Measurements from ENCODE around the gene SGPP2. TPM values are rescaled to one million over a fixed set of nuclear protein-coding genes. Genes with fewer than 3 reads are reported as not detected.

SGPP2 gene
- total and polyA plus RNA-seq, 10 donors, result 0.13 to 3.1 (median 1.9) TPM

DNA sequence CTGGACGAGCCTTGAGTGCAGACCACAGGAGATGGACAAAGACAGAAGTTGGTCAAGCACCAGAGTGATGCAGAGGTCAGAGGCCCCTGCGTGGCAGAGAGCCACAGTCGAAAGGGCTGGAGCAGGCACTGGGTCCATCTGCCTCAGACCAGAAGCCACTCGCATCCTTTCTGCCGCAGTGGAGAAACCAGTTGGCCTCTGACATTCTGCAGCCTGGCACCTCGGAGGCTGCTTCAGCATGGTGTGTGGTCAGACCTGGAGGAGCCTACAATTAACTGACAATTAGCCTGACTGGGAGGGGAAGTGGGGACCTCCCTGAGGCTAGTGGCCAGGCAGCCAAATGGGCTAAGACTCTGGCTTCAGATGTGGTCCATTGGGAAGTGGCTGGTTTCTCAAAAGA lies 111.1 kb downstream of the SGPP2 start:
- WGBS, 5 donors, result 75 to 81% (median 79%) methylated on average over 6 of the region's 6 CpGs
- TF ChIP-seq POLR2A (IDR thresholded peaks at IDR 0.05) (no peak), POLR2AphosphoS5 (IDR thresholded peaks at IDR 0.05) (no peak)
- TF ChIP-seq, protein P1, sequence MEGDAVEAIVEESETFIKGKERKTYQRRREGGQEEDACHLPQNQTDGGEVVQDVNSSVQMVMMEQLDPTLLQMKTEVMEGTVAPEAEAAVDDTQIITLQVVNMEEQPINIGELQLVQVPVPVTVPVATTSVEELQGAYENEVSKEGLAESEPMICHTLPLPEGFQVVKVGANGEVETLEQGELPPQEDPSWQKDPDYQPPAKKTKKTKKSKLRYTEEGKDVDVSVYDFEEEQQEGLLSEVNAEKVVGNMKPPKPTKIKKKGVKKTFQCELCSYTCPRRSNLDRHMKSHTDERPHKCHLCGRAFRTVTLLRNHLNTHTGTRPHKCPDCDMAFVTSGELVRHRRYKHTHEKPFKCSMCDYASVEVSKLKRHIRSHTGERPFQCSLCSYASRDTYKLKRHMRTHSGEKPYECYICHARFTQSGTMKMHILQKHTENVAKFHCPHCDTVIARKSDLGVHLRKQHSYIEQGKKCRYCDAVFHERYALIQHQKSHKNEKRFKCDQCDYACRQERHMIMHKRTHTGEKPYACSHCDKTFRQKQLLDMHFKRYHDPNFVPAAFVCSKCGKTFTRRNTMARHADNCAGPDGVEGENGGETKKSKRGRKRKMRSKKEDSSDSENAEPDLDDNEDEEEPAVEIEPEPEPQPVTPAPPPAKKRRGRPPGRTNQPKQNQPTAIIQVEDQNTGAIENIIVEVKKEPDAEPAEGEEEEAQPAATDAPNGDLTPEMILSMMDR (IDR thresholded peaks at IDR 0.05 in 8 of 11, conservative IDR thresholded peaks at IDR 0.05 in 3 of 11), result no peak
- no peak overlapping the region for H3K27ac ChIP-seq
- no peak for DNase-seq
- intact Hi-C loops (cut with DNase I; ENCODE audit: low total_unique reads), result no loop called here
- no peaks in the 10 kb centered on the region for H3K4me1 ChIP-seq
- H3K36me3 ChIP-seq, result no peaks in the 10 kb centered on the region
- no peaks in the 10 kb centered on the region for H3K9me3 ChIP-seq
- H3K4me3 ChIP-seq, result no peak overlapping the region
- H3K27me3 ChIP-seq (replicated peaks in 1 of 7), result peaks cover 0 to 16% (median 0%) of the 10 kb centered on the region in 7 donors

DNA sequence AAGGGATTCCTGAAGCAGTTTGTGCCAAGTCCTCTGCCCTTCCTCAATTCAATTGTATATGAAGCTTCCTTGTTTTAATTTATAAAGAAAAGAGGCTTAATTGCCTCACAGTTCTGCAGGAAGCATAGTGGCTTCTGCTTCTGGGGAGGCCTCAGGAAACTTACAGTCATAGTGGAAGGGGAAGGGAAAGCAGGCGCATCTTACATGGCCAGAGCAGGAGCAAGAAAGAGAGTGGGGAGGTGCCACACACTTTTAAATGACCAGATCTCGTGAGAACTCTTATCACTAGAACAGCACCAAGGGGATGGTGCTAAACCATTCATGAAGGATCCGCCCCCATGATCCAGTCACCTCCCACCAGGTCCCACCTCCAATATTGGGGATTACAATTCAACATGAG lies 114.2 kb downstream of the SGPP2 start:
- H3K27me3 ChIP-seq (replicated peaks in 1 of 7), result peaks cover 0 to 16% (median 0%) of the 10 kb centered on the region in 7 donors
- no peak for DNase-seq
- no peak overlapping the region for H3K4me3 ChIP-seq
- no peaks in the 10 kb centered on the region for H3K9me3 ChIP-seq
- no peaks in the 10 kb centered on the region for H3K4me1 ChIP-seq
- intact Hi-C loops (cut with DNase I; ENCODE audit: low total_unique reads), result no loop called here
- no peaks in the 10 kb centered on the region for H3K36me3 ChIP-seq
- no peak overlapping the region for H3K27ac ChIP-seq
- WGBS, 5 donors, result 68 to 77% (median 72%) methylated on average over 3 of the region's 3 CpGs
- TF ChIP-seq POLR2AphosphoS5 (IDR thresholded peaks at IDR 0.05) (no peak), POLR2A (IDR thresholded peaks at IDR 0.05) (no peak)
- TF ChIP-seq, protein P1 (IDR thresholded peaks at IDR 0.05 in 8 of 11, conservative IDR thresholded peaks at IDR 0.05 in 3 of 11), result no peak

DNA sequence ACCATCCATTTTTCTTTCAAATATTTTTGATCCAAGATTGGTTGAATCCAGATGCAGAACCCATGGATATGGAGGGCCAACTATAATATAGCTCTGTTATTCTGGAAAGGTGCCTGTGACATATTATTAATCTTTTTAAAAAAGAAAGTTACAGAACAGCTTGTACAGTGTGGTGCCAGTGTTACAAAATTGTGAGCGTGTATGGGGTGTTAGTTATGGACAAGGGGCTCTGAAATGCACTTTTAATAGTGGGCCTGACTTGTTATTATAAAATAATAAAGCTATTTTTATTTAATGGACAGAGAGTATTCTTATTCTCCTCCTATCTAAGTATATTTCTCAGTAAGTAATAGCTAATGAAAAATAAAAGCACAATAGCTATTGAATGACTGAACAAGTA lies 120.3 kb downstream of the SGPP2 start:
- Histone ChIP-seq H3K27ac (no peak overlapping the region), H3K9me3 (no peaks in the 10 kb centered on the region), H3K4me3 (no peak overlapping the region), H3K27me3 (replicated peaks in 1 of 7) (no peaks in the 10 kb centered on the region), H3K36me3 (no peaks in the 10 kb centered on the region), H3K4me1 (no peaks in the 10 kb centered on the region)
- TF ChIP-seq POLR2AphosphoS5 (IDR thresholded peaks at IDR 0.05), result no peak
- TF ChIP-seq, protein P1 (IDR thresholded peaks at IDR 0.05 in 8 of 11, conservative IDR thresholded peaks at IDR 0.05 in 3 of 11), result no peak
- TF ChIP-seq POLR2A (IDR thresholded peaks at IDR 0.05), result no peak
- intact Hi-C loops (cut with DNase I; ENCODE audit: low total_unique reads), result no loop called here
- 67 to 91% (median 85%) methylated on average over 1 of the region's 1 CpG for WGBS, 5 donors
- no peak for DNase-seq

DNA sequence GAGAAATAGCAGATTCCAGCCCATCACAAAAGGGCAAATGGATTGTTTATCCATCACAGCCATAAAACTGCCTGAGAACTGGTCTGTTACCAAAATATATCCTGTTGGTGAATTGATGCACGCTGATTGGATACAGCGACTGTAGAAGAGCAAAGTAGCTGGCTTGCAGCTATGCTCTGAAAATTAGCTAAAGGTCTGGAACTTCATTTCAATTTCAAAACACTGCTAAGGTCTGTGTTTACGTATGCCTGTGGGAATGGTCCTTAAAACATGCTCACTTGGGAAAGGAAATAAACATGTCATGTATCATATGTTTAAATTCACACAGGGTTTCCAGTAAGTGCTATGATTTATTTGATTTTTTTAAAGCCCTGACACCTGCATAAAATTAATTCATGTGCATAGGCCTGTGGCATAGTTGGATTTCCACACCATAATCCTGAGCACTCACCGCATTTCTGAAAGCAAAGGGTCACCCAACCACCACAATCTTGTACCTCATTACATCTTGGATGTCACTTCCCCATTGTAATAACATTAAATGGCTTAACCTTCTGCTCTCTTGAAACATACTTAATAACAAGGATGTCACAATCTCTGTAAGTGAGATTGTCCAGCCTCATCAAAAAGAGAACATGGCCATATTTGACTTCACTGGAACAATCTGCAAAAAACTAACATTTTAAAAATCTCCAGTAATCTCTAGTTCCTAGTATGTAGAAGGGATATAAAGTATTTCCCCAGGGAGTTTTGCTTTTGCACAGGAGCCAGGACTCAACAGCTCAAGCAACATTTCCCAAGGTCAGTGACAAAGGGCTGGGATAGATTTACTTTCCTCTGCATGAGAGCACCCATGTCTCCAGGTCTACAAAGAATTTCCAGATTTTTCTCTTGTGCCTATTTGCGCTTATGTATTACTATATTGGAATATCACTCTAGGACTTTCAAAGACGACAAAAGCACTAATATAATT lies 121.8 kb downstream of the SGPP2 start:
- Histone ChIP-seq H3K27me3 (replicated peaks in 1 of 7) (no peaks in the 10 kb centered on the region), H3K36me3 (no peaks in the 10 kb centered on the region), H3K27ac (no peak overlapping the region), H3K4me3 (no peak overlapping the region), H3K4me1 (no peaks in the 10 kb centered on the region), H3K9me3 (no peaks in the 10 kb centered on the region)
- DNase-seq, result no peak
- intact Hi-C loops (cut with DNase I; ENCODE audit: low total_unique reads), result no loop called here
- TF ChIP-seq POLR2AphosphoS5 (IDR thresholded peaks at IDR 0.05), result no peak
- TF ChIP-seq POLR2A (IDR thresholded peaks at IDR 0.05), result no peak
- TF ChIP-seq, protein P1 (IDR thresholded peaks at IDR 0.05 in 8 of 11, conservative IDR thresholded peaks at IDR 0.05 in 3 of 11), result no peak
- 65 to 84% (median 80%) methylated on average over 6 of the region's 6 CpGs for WGBS, 5 donors
